Activated T-cell treated with anti-CD3 and anti-CD28 coated beads, Interleukin-2, amount 50 U/mL, for 4 hours (primary cell): Measurements from ENCODE around the gene TMEM239. TPM values are rescaled to one million over a fixed set of nuclear protein-coding genes. Genes with fewer than 3 reads are reported as not detected.

Experiments
- total RNA-seq, 3 donors: library from RNA; stranded (reverse); gene quantifications; one replicate each; pipeline ENCODE4 v1.2.1, GENCODE V29; 2021

Gene TMEM239
- total RNA-seq, 3 donors from 2014 or later: not detected

Other genes with a start within 250 kb of the TMEM239 start
- gene NOP56, start 163.7 kb upstream of the TMEM239 start, total RNA-seq: 1,000 to 10,000 TPM; 1,094 to 1,238 (median 1,145) TPM
- gene IDH3B, start 152.1 kb upstream of the TMEM239 start, total RNA-seq: 100 to 1,000 TPM; 150 to 160 (median 158) TPM
- gene EBF4, start 123.6 kb upstream of the TMEM239 start, total RNA-seq: 1 to 10 TPM in 1 of 3 donors, under 1 TPM in 2; 0.33 to 1.1 (median 0.76) TPM
- gene CPXM1, start 15.7 kb upstream of the TMEM239 start, total RNA-seq: 1 to 10 TPM in 1 of 3 donors, under 1 TPM in 2; 0.95 to 3.8 (median 0.98) TPM
- gene C20orf141, start 1.4 kb upstream of the TMEM239 start, total RNA-seq: not detected
- gene PCED1A, start 24.3 kb downstream of the TMEM239 start, total RNA-seq: 10 to 100 TPM; 12.1 to 16.8 (median 12.9) TPM
- 10 to 100 TPM; 39.9 to 42.4 (median 41.6) TPM for gene VPS16, start 24.4 kb downstream of the TMEM239 start, total RNA-seq
- 10 to 100 TPM; 28.2 to 34.5 (median 32.3) TPM for gene PTPRA, start 57.1 kb downstream of the TMEM239 start, total RNA-seq
- gene GNRH2, start 227.3 kb downstream of the TMEM239 start, total RNA-seq: 1 to 10 TPM in 1 of 3 donors, under 1 TPM in 2; 0.46 to 3.0 (median 0.90) TPM
- gene MRPS26, start 229.7 kb downstream of the TMEM239 start, total RNA-seq: 100 to 1,000 TPM; 117 to 148 (median 124) TPM